Fibroblast of the aortic adventitia (primary cell): Measurements from ENCODE around the gene GPR78. TPM values are rescaled to one million over a fixed set of nuclear protein-coding genes. Genes with fewer than 3 reads are reported as not detected.

Experiments used
- DNase-seq: peaks from one replicate; pipeline ENCODE4 v3.0.0-alpha.2; 2010; ENCODE audit warnings: low read depth
- H3K4me3 ChIP-seq: 2 replicates; pipeline ENCODE4 v1.5.1; 2011; ENCODE audit warnings: low read depth, mild to moderate bottlenecking, control low read depth, low read length, moderate library complexity
- total RNA-seq: library from RNA; depleted of rRNA; stranded (reverse); fragments of >200 nt; gene quantifications from 2 replicates; pipeline ENCODE4 v1.2.3, GENCODE V29; 2012; ENCODE audit warnings: low replicate concordance
- TF ChIP-seq, protein P1 (sequence below): IDR thresholded peaks from 2 replicates; pipeline ENCODE4 v1.5.1; 2011; ENCODE audit warnings: mild to moderate bottlenecking, low read length, control low read depth, inconsistent platforms; ENCODE audit not compliant: insufficient read depth

Gene GPR78
- total RNA-seq, 1 donor, result 0.36 TPM

DNA sequence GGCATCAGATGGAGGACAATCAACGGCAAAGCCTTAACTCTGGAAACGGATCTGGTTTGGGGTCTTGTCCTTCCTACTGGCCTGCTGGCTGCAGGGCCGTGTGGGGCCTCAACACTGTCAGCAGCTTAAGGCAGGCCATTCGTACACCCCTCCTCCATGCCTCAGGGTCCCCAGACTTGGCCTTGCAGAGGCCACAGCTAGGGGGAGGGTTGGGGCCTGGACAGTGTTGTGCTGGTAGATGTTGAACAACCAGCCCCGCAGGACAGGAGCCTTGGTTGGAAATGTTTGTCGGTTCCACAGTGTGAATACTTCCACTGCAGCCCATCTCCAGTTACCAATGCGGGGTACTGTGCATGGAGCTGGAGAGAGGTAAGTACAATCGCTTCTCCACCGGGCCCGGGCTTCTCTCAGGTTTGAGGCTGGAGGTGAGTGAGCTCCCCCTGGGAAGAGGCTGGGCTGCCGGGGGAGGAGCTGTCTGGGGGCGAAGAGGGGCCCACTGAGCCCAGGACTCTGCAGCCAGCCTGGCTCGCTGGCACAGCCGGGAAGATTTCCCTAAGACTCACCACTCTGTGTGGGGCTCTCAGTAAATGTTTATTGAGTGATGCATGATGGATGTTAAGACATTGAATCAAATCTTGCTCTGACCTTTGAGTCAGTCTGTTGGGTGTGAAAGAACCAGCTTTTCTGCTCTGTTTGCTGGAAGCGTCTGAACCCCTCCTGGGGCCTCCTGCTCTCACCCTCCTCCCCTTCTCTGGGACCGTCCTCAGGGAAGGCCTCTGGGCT is 19.7 kb upstream of the GPR78 start:
- TF ChIP-seq, protein P1, sequence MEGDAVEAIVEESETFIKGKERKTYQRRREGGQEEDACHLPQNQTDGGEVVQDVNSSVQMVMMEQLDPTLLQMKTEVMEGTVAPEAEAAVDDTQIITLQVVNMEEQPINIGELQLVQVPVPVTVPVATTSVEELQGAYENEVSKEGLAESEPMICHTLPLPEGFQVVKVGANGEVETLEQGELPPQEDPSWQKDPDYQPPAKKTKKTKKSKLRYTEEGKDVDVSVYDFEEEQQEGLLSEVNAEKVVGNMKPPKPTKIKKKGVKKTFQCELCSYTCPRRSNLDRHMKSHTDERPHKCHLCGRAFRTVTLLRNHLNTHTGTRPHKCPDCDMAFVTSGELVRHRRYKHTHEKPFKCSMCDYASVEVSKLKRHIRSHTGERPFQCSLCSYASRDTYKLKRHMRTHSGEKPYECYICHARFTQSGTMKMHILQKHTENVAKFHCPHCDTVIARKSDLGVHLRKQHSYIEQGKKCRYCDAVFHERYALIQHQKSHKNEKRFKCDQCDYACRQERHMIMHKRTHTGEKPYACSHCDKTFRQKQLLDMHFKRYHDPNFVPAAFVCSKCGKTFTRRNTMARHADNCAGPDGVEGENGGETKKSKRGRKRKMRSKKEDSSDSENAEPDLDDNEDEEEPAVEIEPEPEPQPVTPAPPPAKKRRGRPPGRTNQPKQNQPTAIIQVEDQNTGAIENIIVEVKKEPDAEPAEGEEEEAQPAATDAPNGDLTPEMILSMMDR, result no peak
- H3K4me3 ChIP-seq, result no peak overlapping the region
- DNase-seq, result no peak

DNA sequence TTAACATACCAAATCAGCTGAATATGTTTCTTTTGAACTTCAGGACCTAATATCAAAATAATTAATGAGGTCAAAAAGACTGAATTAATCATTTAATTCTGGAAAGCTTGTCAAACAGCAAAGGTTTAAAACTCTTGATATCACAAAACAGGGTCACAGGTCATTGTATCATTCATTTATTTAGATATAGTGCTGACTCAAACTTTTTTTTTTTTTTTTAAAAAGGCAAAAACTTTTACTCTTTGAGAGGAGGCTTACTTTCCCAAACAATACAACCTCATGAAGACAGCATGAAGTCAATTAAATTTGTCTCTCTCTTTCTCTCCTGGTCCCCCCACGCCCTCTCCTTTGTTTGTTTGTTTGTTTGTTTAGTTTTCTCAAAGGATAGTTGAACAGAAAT is 15.6 kb upstream of the GPR78 start:
- no peak overlapping the region for H3K4me3 ChIP-seq
- no peak for DNase-seq
- TF ChIP-seq, protein P1, result no peak

DNA sequence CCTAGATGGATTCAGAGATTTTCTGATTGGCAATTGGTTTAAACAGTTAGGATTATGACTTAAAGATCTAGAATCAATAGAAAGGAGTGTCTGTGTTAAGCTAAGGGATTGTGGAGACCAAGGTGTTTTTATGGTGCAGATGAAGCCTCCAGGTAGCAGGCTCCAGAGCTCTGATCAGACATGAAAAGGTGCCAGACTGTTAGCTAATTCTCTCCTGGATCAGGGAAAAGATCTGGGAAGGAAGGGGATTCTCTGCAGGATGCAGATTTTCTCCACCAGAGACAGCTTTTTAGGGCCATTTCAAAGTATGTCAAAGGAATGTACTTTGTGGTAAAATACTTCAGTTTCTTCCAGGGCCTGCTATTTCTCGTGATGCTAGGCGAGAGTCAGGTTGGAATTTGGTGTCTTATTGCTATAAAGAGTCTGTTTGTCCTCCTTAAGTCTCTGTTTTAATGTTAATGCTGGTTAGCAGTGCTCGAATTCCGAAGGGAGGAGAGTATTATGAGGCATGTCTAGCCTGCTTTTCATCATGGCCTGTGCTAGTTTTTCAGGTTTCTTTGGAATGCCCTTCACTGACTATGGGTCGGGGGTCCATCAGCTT is 12.0 kb upstream of the GPR78 start:
- H3K4me3 ChIP-seq, result no peak overlapping the region
- DNase-seq, result no peak
- TF ChIP-seq, protein P1, result no peak

DNA sequence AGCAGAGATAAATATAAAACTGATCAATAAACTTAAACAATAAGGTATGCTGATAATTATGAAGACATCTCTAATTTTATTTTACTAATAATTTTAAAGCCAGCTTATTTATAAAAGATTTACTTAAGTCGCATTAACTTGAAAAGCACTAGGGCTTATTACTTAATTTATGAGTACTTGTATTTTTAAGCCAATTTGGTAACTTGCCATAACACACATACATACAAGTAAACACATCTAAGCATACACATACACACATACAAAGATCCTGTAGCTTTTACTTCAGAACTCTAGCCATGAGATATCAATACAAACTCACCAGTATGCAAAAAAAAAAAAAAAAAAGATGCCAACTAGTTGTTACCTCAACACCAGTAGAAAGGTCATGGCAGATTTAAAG is 10.0 kb upstream of the GPR78 start:
- TF ChIP-seq, protein P1, result no peak
- DNase-seq, result no peak
- no peak overlapping the region for H3K4me3 ChIP-seq

DNA sequence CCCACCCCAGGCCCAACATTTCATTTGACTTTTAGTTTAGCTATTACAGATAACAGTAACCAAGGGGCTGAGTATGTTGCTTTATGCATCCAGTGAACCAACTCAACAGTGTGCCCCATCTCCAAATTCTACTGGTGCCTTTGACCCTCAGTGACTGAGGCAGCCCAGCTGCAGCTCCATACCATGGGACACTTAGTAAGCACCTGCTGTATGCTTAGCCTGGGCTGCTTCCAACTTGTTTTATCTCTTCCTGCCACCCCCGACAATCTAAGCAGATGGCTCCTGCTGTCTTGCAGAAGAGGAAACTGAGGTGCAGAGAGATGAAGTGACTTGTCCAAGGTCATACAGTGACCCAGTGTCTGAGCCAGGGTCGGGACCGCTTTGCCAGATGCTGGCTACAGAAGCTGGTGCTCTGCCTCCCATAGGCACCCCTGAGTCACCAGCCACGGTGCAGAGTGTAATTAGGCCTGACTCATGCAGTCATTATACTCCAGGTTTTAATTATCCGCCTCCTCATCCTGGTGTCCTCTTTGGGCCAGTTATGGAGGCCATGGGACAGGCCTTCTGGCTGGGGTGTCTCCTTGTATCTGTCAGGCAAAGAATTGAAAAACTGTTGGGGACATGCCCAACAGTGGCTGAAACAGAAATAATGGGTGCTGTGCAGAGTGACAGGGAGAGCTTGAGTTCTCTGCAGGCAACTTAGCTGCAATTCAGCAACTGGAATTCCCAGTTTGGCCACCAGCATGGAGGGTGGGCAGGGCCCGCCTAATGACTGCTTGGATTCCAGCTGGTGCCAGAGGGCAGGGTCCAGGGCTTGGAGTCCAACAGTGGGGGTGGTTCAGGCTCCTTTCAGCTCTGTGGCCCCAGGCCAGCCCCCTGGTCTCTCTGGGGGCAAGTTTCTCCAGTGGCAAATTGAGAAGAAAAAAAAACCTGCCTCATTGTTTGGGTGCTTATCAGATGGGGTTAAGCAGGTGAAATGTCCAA is 8.2 kb upstream of the GPR78 start:
- H3K4me3 ChIP-seq, result no peak overlapping the region
- TF ChIP-seq, protein P1, result no peak
- DNase-seq, result no peak

DNA sequence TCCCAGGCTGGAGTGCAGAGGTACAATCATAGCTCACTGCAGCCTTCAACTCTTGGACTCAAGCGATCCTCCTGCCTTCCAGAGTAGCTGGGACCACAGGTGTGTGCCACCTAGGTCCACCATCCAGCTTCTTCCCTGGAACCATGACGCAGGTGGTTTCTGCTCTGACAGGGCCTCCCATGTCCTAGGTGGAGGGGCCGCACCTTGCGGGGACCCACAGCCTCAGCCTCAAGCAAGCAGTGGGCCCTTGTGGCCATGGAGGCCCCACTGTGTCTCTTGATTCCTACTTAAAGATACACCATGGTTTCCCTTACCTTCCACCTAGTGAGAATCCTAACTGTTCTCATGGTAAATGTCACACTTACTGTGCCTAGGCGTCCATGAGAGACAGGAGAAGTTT is 6.9 kb upstream of the GPR78 start:
- no peak for DNase-seq
- H3K4me3 ChIP-seq, result no peak overlapping the region
- TF ChIP-seq, protein P1, result no peak
